ENCODE results near the gene CAPRIN1.
"Not testable (repeated sequence)": the region's sequence is repeated elsewhere in the genome, so short reads cannot be mapped to it uniquely, and the experiment has no call there.

The CAPRIN1 gene

GRCh38 chr11:34052036-34052607 is 591 bp downstream of the CAPRIN1 start:
- Histone ChIP-seq H3K9ac (ENCODE audit: low read length) (peak overlapping the region; percentile 99), H3K4me3 (ENCODE audit: insufficient read depth, low read length, poor library complexity, severe bottlenecking) (peak overlapping the region; percentile 94), H3K79me2 (ENCODE audit: insufficient read depth, low read length) (peaks cover 50% of the 10 kb centered on the region), H3K27ac (ENCODE audit: low read depth, low read length) (peak overlapping the region; percentile 86), H3K4me2 (ENCODE audit: low read depth, low read length, poor library complexity, severe bottlenecking) (peak overlapping the region; percentile 93), H3K36me3 (ENCODE audit: low read length) (no peaks in the 10 kb centered on the region; the same call in 1 of the 2 replicates), H3K9me2 (replicated peaks; ENCODE audit: insufficient read depth, low read length) (no peaks in the 10 kb centered on the region), H2AFZ (ENCODE audit: low read depth, low read length, severe bottlenecking) (no peak overlapping the region), H3F3A (ENCODE audit: insufficient read depth) (peaks cover 5% of the 10 kb centered on the region; the same call in 1 of the 2 replicates), H3K9me3 (ENCODE audit: insufficient read depth, low read length) (no peaks in the 10 kb centered on the region), H3K27me3 (ENCODE audit: low read length) (no peaks in the 10 kb centered on the region), H4K20me1 (ENCODE audit: low read depth, low read length) (0 out of 2 replicates have a peak, but pooled peaks cover 9% of the 10 kb centered on the region)
- TF ChIP-seq CTCF (IDR thresholded peaks at IDR 0.05; ENCODE audit: insufficient read depth, low read length, poor library complexity, severe bottlenecking) (no peak), EZH2phosphoT487 (conservative IDR thresholded peaks at IDR 0.05; ENCODE audit: low read length) (no peak)

- Histone ChIP-seq H3K79me2 (ENCODE audit: insufficient read depth, low read length) (peaks cover 55% of the 10 kb centered on the region), H3K9me3 (ENCODE audit: insufficient read depth, low read length) (no peaks in the 10 kb centered on the region), H3K4me3 (ENCODE audit: insufficient read depth, low read length, poor library complexity, severe bottlenecking) (peak overlapping the region; percentile 94), H4K20me1 (ENCODE audit: low read depth, low read length) (0 out of 2 replicates have a peak, but pooled peaks cover 9% of the 10 kb centered on the region), H2AFZ (ENCODE audit: low read depth, low read length, severe bottlenecking) (no peak overlapping the region), H3F3A (ENCODE audit: insufficient read depth) (peaks cover 5% of the 10 kb centered on the region; the same call in 1 of the 2 replicates), H3K36me3 (ENCODE audit: low read length) (no peaks in the 10 kb centered on the region; the same call in 1 of the 2 replicates), H3K4me2 (ENCODE audit: low read depth, low read length, poor library complexity, severe bottlenecking) (peak overlapping the region; percentile 89), H3K27ac (ENCODE audit: low read depth, low read length) (peak overlapping the region; percentile 86), H3K9ac (ENCODE audit: low read length) (peak overlapping the region; percentile 99), H3K9me2 (replicated peaks; ENCODE audit: insufficient read depth, low read length) (no peaks in the 10 kb centered on the region), H3K27me3 (ENCODE audit: low read length) (no peaks in the 10 kb centered on the region)
- TF ChIP-seq EZH2phosphoT487 (conservative IDR thresholded peaks at IDR 0.05; ENCODE audit: low read length) (no peak), CTCF (IDR thresholded peaks at IDR 0.05; ENCODE audit: insufficient read depth, low read length, poor library complexity, severe bottlenecking) (no peak)
Observed at GRCh38 chr11:34052608-34053160, 1.2 kb downstream of the CAPRIN1 start.

GRCh38 chr11:34053161-34053686 is 1.7 kb downstream of the CAPRIN1 start:
- Histone ChIP-seq H4K20me1 (ENCODE audit: low read depth, low read length) (0 out of 2 replicates have a peak, but pooled peaks cover 9% of the 10 kb centered on the region), H3K4me3 (ENCODE audit: insufficient read depth, low read length, poor library complexity, severe bottlenecking) (peak overlapping the region; percentile 94), H3F3A (ENCODE audit: insufficient read depth) (peaks cover 5% of the 10 kb centered on the region; the same call in 1 of the 2 replicates), H3K9me2 (replicated peaks; ENCODE audit: insufficient read depth, low read length) (no peaks in the 10 kb centered on the region), H3K4me2 (ENCODE audit: low read depth, low read length, poor library complexity, severe bottlenecking) (peak overlapping the region; percentile 89), H3K79me2 (ENCODE audit: insufficient read depth, low read length) (peaks cover 61% of the 10 kb centered on the region), H3K36me3 (ENCODE audit: low read length) (no peaks in the 10 kb centered on the region; the same call in 1 of the 2 replicates), H2AFZ (ENCODE audit: low read depth, low read length, severe bottlenecking) (no peak overlapping the region), H3K27me3 (ENCODE audit: low read length) (no peaks in the 10 kb centered on the region), H3K9me3 (ENCODE audit: insufficient read depth, low read length) (no peaks in the 10 kb centered on the region), H3K9ac (ENCODE audit: low read length) (peak overlapping the region; percentile 99), H3K27ac (ENCODE audit: low read depth, low read length) (peak overlapping the region; percentile 86)
- TF ChIP-seq CTCF (IDR thresholded peaks at IDR 0.05; ENCODE audit: insufficient read depth, low read length, poor library complexity, severe bottlenecking): no peak
- no peak for TF ChIP-seq EZH2phosphoT487 (conservative IDR thresholded peaks at IDR 0.05; ENCODE audit: low read length)

- Histone ChIP-seq H3K4me3 (ENCODE audit: insufficient read depth, low read length, poor library complexity, severe bottlenecking) (peak overlapping the region; percentile 94), H3K79me2 (ENCODE audit: insufficient read depth, low read length) (peaks cover 72% of the 10 kb centered on the region), H3K4me2 (ENCODE audit: low read depth, low read length, poor library complexity, severe bottlenecking) (peak overlapping the region; percentile 89)
- not testable (repeated sequence) for H4K20me1 ChIP-seq (ENCODE audit: low read depth, low read length); H3K9me3 ChIP-seq (ENCODE audit: insufficient read depth, low read length); H3K9ac ChIP-seq (ENCODE audit: low read length); H3F3A ChIP-seq (ENCODE audit: insufficient read depth); H2AFZ ChIP-seq (ENCODE audit: low read depth, low read length, severe bottlenecking); H3K27ac ChIP-seq (ENCODE audit: low read depth, low read length); H3K9me2 ChIP-seq (replicated peaks; ENCODE audit: insufficient read depth, low read length); H3K36me3 ChIP-seq (ENCODE audit: low read length); H3K27me3 ChIP-seq (ENCODE audit: low read length)
Observed at GRCh38 chr11:34054351-34054750, 2.8 kb downstream of the CAPRIN1 start.
